Memory B cell (primary cell): ENCODE data around the gene PCDHGA2.
A peak's percentile ranks its signal among the peaks of the same experiment; 100 is the strongest.
"Not testable (repeated sequence)": the region's sequence is repeated elsewhere in the genome, so short reads cannot be mapped to it uniquely, and the experiment has no call there.

Experiments
- ATAC-seq: fragments of 150-1000 bp; cut with Tn5 transposase; 2 replicates; pipeline ENCODE4 v1.10.0; 2021; ENCODE audit warnings: low read depth, mild to moderate bottlenecking, moderate library complexity
- DNase-seq, 2 donors: peaks; one replicate each; pipeline ENCODE4 v3.0.0; 2022; ENCODE audit warnings: low spot score in 2 of 2
- H3K27ac Mint-ChIP-seq: one replicate; pipeline ENCODE4 v1.8.0; 2022; ENCODE audit warnings: mild to moderate bottlenecking, moderate library complexity, mixed read lengths
- H3K27me3 Mint-ChIP-seq: one replicate; pipeline ENCODE4 v1.8.0; 2022; ENCODE audit warnings: mixed read lengths
- H3K36me3 Mint-ChIP-seq: one replicate; pipeline ENCODE4 v1.8.0; 2022; ENCODE audit warnings: mild to moderate bottlenecking, mixed read lengths
- H3K4me1 Mint-ChIP-seq: one replicate; pipeline ENCODE4 v1.8.0; 2022; ENCODE audit warnings: mixed read lengths
- H3K4me3 Mint-ChIP-seq: one replicate; pipeline ENCODE4 v1.8.0; 2022; ENCODE audit warnings: mild to moderate bottlenecking, moderate library complexity, mixed read lengths
- H3K9me3 Mint-ChIP-seq: one replicate; pipeline ENCODE4 v1.8.0; 2022; ENCODE audit warnings: mixed read lengths

PCDHGA2 gene

DNA sequence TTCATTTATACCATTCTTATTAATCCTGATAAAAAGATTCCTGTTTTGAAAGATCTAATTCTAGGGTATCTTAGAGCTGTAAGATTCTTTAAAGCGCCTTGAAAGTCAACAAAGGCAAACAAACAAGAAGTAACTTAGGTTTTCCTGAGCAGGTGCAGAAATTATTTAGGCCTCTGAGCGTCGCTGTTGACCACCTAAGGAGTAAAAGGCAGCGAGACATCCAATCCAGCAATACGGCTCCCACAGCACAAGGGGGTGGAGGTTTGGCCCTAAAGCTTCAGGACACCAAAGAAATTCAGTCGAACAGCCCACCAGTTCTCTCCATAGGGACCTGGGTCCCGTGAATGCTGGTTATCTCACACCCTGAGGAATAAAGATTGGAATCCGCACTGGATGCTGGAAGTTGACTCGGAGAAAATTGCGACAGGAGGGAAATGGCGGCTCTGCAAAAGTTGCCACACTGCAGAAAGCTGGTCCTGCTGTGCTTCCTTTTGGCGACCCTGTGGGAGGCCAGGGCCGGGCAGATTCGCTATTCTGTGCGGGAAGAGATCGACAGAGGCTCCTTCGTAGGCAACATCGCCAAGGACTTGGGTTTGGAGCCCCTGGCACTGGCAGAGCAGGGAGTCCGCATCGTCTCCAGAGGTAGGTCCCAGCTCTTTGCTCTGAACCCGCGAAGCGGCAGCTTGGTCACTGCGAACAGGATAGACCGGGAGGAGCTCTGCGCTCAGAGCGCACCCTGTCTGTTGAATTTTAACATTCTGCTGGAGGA lies at the start of gene PCDHGA2:
Gene PCDHGA2 (plus strand): TSS at position 223 of the 769 bp plus-strand sequence.
- peaks cover 2% of the 10 kb centered on the region for H3K4me1 Mint-ChIP-seq
- H3K4me3 Mint-ChIP-seq: peak within 1 kb of the TSS; percentile 41
- no peak for DNase-seq
- H3K36me3 Mint-ChIP-seq: peaks cover 10% of the 10 kb centered on the region
- peaks cover 31% of the 10 kb centered on the region for H3K9me3 Mint-ChIP-seq
- H3K27me3 Mint-ChIP-seq: peaks cover 32% of the 10 kb centered on the region
- no peak for ATAC-seq
- H3K27ac Mint-ChIP-seq: no peak within 1 kb of the TSS

DNA sequence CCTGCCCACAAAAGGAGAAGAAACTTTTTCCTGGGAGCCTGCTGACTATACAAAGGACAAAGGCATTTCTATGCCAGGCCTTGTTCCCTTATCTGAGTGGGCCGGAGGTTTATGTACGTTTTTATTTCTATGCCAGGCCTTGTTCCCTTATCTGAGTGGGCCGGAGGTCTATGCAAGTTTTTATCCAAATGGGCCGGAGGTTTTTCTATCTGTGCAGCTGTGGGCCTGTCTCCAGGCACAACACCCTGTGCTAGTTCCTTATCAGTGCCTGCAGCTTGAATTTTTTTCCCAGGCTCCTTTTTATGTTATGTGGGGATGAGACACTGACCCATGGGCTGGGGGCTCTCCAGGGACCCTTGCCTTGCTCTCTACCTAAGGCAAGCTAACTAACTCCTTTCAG lies 40.2 kb upstream of the PCDHGA2 start:
- ATAC-seq (no peak), DNase-seq (no peak)
- Mint-ChIP-seq H3K4me1 (peaks cover 7% of the 10 kb centered on the region), H3K9me3 (peaks cover 20% of the 10 kb centered on the region), H3K27me3 (no peaks in the 10 kb centered on the region), H3K27ac (no peak overlapping the region), H3K4me3 (no peak overlapping the region), H3K36me3 (peaks cover 43% of the 10 kb centered on the region)

DNA sequence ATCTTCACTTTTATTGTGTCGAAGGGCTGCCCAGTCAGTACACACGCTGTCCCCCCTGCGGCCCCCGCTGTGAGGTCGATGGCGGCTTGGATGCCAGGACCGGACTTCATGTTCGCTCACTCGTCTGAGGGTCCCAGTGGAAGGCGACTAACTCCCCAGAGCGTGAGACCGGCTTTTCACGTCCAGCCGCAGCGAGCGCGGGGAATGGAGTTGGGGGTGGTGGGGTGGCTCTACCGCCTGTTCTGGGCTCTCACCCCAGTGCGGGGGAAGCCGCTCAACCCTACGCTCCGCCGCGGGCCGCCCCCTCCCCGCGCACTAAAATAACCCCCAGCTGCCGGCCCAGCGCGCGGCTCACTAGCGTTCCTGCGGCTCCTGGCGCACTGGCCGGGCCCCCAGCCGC lies 34.8 kb upstream of the PCDHGA2 start, which contains the start of gene SLC25A2:
Gene SLC25A2 (minus strand): TSS at position 294 of the 400 bp plus-strand sequence. CDS start 184 bp downstream, at position 110.
- H3K4me1 Mint-ChIP-seq: no peaks in the 10 kb centered on the region
- H3K4me3 Mint-ChIP-seq: no peak within 1 kb of the TSS
- H3K27me3 Mint-ChIP-seq: no peaks in the 10 kb centered on the region
- no peak within 1 kb of the TSS for H3K27ac Mint-ChIP-seq
- ATAC-seq: no peak
- H3K9me3 Mint-ChIP-seq: peaks cover 11% of the 10 kb centered on the region
- no peak for DNase-seq
- peaks cover 39% of the 10 kb centered on the region for H3K36me3 Mint-ChIP-seq

DNA sequence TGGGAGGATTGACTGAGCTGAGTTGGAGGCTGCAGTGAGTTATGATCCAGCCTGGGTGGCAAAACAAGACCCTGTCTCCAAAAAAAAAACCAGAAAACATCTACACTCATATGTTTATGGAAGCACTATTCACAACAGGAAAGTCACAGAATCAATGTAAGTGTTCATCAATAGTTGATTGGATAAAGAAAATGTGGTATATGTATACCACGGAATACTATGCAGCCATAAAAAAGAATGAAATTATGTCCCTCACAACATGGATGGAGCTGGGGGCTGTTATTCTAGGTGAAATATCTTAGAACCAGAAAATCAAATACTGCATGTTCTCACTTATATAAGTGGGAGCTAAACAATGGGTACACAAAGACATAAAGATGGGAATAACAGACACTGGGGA lies 31.9 kb upstream of the PCDHGA2 start:
- DNase-seq (no peak), ATAC-seq (no peak)
- no peaks in the 10 kb centered on the region for H3K4me1 Mint-ChIP-seq
- H3K36me3 Mint-ChIP-seq: peaks cover 47% of the 10 kb centered on the region
- peaks cover 17% of the 10 kb centered on the region for H3K9me3 Mint-ChIP-seq
- no peak overlapping the region for H3K27ac Mint-ChIP-seq
- H3K4me3 Mint-ChIP-seq: no peak overlapping the region
- H3K27me3 Mint-ChIP-seq: no peaks in the 10 kb centered on the region

DNA sequence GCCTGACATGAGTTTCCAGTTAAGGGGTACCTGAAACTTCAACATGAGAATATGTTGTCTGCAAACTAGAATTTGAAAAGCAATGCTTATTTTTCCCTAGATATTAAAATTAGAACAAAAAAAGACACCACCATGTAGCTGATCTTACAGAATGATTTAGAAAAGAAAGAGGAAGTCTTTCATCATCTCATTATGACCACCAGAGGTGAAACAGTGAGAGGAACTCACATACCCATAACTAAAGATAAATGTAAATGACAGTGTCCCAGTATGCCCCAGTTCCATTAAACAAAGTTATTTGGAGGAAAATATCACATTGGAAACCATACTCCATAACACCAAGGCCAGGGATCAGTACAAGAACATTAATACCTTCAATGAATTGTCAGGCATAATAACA lies 24.8 kb upstream of the PCDHGA2 start:
- H3K4me1 Mint-ChIP-seq: peaks cover 6% of the 10 kb centered on the region
- ATAC-seq (no peak), DNase-seq (no peak)
- no peaks in the 10 kb centered on the region for H3K27me3 Mint-ChIP-seq
- peaks cover 24% of the 10 kb centered on the region for H3K9me3 Mint-ChIP-seq
- no peak overlapping the region for H3K4me3 Mint-ChIP-seq
- no peak overlapping the region for H3K27ac Mint-ChIP-seq
- peaks cover 50% of the 10 kb centered on the region for H3K36me3 Mint-ChIP-seq

DNA sequence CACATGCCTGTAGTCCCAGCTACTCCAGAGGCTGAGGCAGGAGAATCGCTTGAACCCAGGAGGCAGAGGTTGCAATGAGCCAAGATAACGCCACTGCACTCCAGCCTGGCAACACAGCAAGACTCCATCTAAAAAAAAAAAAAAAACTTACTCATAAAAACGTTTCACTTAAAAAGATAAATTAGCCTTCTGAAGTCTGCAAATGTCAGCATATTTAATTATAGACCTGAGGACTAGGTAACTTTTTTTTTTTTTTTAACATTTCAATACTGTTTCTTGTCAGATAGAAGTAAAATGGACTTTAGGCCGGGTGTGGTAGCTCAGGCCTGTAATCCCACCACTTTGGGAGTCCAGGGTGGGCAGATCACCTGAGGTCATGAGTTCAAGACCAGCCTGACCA lies 21.6 kb upstream of the PCDHGA2 start:
- H3K36me3 Mint-ChIP-seq: peaks cover 51% of the 10 kb centered on the region
- H3K27me3 Mint-ChIP-seq, DNase-seq, ATAC-seq, H3K27ac Mint-ChIP-seq, H3K4me3 Mint-ChIP-seq: not testable (repeated sequence)
- H3K9me3 Mint-ChIP-seq: peaks cover 21% of the 10 kb centered on the region
- peaks cover 13% of the 10 kb centered on the region for H3K4me1 Mint-ChIP-seq

DNA sequence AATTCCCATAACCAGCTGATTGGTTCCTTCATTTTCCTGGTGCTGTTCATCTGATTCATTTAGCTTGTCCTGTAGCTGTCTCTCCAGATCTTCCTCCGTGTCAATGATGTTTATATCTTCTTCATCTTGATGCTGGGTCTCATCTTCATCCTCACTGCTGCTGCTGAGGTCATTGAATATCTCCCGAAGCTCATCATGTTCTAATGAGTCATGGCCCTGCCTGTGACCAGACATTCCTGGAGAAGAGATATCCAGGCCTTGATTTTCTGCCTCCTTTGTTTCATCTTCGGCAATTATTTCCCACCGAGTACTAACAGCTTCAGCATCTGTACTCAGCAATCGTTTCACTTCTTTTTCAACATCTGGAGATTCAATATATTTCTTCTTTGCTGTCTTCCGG lies 19.4 kb upstream of the PCDHGA2 start:
- peaks cover 21% of the 10 kb centered on the region for H3K9me3 Mint-ChIP-seq
- peak overlapping the region; percentile 100 for H3K27ac Mint-ChIP-seq
- peaks cover 13% of the 10 kb centered on the region for H3K4me1 Mint-ChIP-seq
- peak overlapping the region; percentile 27 for H3K4me3 Mint-ChIP-seq
- H3K27me3 Mint-ChIP-seq: no peaks in the 10 kb centered on the region
- ATAC-seq (no peak), DNase-seq (no peak)
- peaks cover 35% of the 10 kb centered on the region for H3K36me3 Mint-ChIP-seq

DNA sequence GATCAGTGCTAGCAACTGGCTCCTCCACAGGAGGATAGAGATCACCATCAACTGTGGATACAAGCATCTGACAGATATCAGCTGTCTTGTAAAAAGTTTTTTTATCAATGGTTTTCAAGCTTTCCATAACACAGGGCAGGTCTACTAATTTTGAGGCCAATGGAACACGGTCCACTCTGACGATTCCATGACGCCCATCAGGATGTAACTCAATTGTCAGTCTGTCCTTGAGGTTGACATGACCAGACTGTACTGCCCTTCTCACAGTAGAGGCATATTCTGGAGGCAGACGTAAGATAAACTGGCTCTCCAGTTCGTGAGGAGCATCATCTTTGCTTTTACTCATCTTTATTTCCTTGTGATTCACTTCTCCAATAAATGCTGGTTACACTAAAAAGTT lies 18.9 kb upstream of the PCDHGA2 start:
- ATAC-seq (no peak), DNase-seq (no peak)
- Mint-ChIP-seq H3K36me3 (peaks cover 33% of the 10 kb centered on the region), H3K4me3 (peak overlapping the region; percentile 98), H3K27ac (peak overlapping the region; percentile 100), H3K9me3 (peaks cover 20% of the 10 kb centered on the region), H3K27me3 (peaks cover 1% of the 10 kb centered on the region), H3K4me1 (peaks cover 13% of the 10 kb centered on the region)

DNA sequence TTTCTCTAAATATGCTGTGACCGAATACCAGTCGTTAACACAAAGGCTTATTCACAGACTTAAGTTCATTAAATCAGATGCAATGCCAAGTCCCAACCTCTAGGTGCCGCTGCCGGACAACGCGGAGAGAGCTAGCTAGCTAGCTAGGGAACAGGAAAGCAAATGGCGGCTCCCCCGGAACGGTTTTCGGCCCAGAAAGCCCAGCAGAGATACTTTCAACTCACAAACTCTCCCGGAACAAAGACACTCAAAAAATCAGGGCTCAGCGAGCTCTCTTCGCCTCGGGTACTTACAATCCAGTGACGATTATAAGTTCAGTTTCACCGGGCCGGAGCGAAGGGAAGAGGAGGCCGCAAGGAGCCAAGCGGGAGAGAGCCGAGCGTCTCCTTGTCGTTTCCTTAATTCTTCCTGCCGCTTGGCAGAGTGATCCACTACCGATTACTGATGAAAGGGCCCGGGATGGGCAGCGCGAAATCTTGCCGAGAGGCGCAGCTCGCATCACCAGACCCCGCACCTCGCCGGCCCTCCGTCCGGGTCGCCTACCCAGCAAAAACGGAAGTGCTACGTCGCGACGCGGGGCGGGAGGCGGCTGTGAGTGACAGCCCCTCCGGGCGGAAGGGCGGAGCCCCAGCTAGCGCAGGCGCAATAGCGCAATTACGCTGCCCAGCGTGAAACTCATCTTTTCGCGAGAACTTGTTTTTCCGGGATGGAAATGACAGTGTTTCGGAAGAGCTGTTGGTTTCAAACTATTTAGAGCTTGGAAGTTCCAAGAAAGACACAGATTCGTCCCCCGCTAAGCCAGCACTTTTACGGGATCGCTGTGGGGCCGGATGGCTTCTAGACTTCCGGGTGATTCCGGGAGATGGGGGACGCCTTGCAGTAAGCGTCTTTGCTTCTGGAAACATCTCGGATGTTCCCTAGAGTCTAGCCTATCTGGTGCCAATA lies 18.1 kb upstream of the PCDHGA2 start, which contains the start of gene TAF7:
Gene TAF7 (minus strand): TSS at position 560 of the 945 bp plus-strand sequence. CDS start 740 bp downstream, outside the sequence.
- H3K4me1 Mint-ChIP-seq: peaks cover 12% of the 10 kb centered on the region
- H3K27me3 Mint-ChIP-seq: peaks cover 2% of the 10 kb centered on the region
- H3K4me3 Mint-ChIP-seq: peak within 1 kb of the TSS; percentile 98
- peak within 1 kb of the TSS; percentile 100 for H3K27ac Mint-ChIP-seq
- DNase-seq (peak; percentile 92 to 94), ATAC-seq (peak; percentile 88)
- H3K9me3 Mint-ChIP-seq: peaks cover 14% of the 10 kb centered on the region
- H3K36me3 Mint-ChIP-seq: peaks cover 25% of the 10 kb centered on the region

DNA sequence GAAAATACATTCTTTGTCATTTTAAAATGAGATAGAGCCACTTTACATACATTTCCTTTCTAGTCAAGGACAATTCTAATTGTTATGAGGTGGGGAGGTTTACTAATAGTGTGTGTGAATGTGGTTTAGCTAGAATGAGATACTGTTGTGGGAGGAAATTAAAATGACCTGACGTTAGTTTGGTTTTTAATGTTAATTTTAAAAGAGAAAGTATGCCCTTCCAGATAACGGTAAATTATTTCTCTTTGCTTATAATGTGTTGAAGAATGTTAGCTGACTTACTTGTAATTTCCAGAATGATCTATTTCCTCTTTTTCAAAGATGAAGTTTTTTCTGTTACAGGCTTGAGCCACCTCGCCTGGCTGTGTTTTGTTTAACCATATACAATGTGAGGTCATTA lies 16.3 kb upstream of the PCDHGA2 start:
- Mint-ChIP-seq H3K27me3 (peaks cover 2% of the 10 kb centered on the region), H3K9me3 (peaks cover 11% of the 10 kb centered on the region), H3K4me3 (no peak overlapping the region), H3K4me1 (peaks cover 14% of the 10 kb centered on the region), H3K27ac (no peak overlapping the region), H3K36me3 (peaks cover 22% of the 10 kb centered on the region)
- ATAC-seq (no peak), DNase-seq (no peak)

DNA sequence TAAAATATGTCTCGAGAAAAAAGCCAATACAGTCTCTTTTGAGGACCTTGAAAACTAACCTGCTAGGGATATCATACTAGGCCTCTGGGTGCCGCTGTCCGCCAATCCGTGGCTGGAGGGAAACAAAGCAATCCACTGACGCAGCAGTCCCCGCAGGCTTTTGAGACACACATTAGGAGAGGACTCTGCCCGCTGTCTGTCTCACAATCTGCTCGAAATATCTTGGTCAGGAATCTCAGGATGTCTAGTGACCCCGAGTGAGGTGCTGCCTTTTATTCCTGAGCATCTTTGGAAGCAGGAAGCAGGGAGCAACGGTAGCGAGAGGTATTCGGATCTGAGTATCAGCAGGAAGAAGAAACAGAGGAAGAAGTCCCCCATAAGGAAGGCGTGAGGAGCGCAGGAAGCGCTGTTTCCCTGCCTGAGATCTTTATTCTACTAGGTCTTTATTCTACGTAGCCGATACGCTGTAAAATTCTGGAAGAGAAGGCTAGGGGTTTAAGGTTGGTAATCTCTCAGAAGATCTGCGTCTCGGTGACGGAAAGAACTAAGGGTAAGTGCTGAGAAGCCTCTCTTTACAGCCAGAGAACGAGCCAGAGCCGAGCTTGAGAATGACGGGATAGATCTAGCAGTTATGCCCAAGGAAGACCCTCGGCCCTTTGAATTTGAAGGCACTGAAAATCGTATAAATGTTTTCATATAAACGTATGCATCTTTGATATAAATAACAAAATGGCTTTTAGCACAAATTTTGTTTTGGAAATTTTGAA lies 12.3 kb upstream of the PCDHGA2 start:
- Mint-ChIP-seq H3K4me1 (peaks cover 4% of the 10 kb centered on the region), H3K27ac (peak overlapping the region; percentile 81), H3K9me3 (peaks cover 4% of the 10 kb centered on the region), H3K36me3 (peaks cover 3% of the 10 kb centered on the region), H3K27me3 (peaks cover 8% of the 10 kb centered on the region), H3K4me3 (peak overlapping the region; percentile 93)
- ATAC-seq (peak; percentile 88), DNase-seq (peak; percentile 32 to 44)

DNA sequence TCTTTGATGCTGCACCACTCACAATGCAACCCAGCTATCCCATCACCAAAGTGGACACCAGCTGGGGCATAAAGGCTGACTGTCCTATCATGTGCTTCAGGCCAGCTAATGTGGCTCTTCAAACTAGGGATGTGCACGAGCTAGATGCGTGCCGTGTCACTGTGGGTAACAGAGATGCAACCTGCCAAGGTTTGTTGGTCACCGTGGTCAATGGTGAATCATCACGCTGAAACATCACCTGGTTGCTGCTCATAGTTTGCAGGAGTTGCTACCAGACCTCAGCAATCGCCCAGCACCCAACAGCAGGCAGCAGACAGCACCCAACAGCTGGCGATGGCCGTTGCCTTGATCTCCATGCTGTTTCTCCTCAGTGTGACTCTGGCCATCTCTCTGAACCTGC lies 10.3 kb upstream of the PCDHGA2 start:
- peaks cover 5% of the 10 kb centered on the region for H3K9me3 Mint-ChIP-seq
- peaks cover 4% of the 10 kb centered on the region for H3K4me1 Mint-ChIP-seq
- H3K4me3 Mint-ChIP-seq: no peak overlapping the region
- no peak for ATAC-seq
- H3K27me3 Mint-ChIP-seq: peaks cover 10% of the 10 kb centered on the region
- H3K36me3 Mint-ChIP-seq: peaks cover 3% of the 10 kb centered on the region
- H3K27ac Mint-ChIP-seq: no peak overlapping the region
- DNase-seq: no peak

DNA sequence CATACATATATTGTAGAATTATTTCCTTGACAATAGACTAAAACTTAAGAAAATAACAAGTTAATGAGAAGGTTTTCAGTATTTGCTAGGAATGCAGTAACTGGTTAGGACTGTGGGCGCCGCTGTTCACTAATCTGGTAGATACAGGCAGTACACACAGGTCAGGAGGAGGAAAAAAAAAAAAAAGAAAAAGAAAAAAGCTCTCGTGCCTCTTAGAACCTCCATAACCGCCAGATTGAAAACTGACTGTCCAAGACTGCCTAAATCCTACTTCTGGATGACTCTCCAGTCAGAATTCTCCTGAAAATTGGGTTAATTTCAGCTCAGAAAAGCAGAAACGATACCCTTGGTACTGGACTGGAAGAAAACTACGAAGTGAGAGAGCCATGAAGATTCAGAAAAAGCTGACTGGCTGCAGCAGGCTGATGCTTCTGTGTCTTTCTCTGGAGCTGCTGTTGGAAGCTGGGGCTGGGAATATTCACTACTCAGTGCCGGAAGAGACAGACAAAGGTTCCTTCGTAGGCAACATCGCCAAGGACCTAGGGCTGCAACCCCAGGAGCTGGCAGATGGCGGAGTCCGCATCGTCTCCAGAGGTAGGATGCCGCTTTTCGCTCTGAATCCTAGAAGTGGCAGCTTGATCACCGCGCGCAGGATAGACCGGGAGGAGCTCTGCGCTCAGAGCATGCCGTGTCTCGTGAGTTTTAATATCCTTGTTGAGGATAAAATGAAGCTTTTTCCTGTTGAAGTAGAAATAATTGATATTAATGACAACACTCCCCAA lies 8.1 kb upstream of the PCDHGA2 start, which contains the start of gene PCDHGA1:
Gene PCDHGA1 (plus strand): TSS at position 216 of the 782 bp plus-strand sequence.
- H3K4me3 Mint-ChIP-seq: peak within 1 kb of the TSS; percentile 24
- H3K4me1 Mint-ChIP-seq: peaks cover 6% of the 10 kb centered on the region
- no peak within 1 kb of the TSS for H3K27ac Mint-ChIP-seq
- peaks cover 7% of the 10 kb centered on the region for H3K9me3 Mint-ChIP-seq
- peaks cover 5% of the 10 kb centered on the region for H3K36me3 Mint-ChIP-seq
- peaks cover 17% of the 10 kb centered on the region for H3K27me3 Mint-ChIP-seq
- peak; percentile 48 for ATAC-seq
- no peak for DNase-seq
